HS-27A (cell line): ENCODE data around the gene NTM.
"Not testable (repeated sequence)": the region's sequence is repeated elsewhere in the genome, so short reads cannot be mapped to it uniquely, and the experiment has no call there.

Experiments
- DNase-seq: peaks from one replicate; pipeline ENCODE4 v3.0.0-alpha.2; 2012; ENCODE audit warnings: low read depth, missing footprints

The NTM gene

DNA sequence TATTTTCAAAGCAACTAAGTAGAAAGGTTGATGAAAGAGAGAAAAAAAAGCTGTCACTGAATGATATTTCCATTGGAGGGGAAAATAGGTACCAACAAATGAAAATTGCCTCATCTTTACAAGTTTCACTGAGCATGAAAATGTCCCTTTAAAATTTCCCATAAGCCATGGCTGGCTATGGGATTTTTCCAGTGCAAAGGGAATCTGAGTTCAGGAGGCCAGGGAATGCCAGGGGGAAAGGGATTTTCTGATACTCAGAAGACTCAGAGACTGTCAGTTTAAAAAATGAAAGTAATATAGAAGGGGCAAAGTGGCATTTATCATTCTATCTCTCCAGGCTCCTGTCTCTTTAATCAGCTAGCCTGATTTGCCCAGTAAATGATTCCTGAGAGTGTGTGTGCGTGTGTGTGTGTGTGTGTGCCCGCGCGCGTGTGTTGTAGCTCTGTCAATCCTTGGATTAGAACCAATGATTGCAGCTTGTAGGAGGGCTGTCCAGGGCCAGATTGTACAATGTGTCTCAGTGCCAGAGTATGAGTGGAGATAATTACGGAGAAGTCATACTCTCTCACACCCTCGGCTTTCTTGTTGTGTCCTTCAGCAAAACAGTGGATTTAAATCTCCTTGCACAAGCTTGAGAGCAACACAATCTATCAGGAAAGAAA is at the start of gene NTM:
Gene NTM (plus strand): TSS at position 526 of the 662 bp plus-strand sequence.
- DNase-seq = no peak

DNA sequence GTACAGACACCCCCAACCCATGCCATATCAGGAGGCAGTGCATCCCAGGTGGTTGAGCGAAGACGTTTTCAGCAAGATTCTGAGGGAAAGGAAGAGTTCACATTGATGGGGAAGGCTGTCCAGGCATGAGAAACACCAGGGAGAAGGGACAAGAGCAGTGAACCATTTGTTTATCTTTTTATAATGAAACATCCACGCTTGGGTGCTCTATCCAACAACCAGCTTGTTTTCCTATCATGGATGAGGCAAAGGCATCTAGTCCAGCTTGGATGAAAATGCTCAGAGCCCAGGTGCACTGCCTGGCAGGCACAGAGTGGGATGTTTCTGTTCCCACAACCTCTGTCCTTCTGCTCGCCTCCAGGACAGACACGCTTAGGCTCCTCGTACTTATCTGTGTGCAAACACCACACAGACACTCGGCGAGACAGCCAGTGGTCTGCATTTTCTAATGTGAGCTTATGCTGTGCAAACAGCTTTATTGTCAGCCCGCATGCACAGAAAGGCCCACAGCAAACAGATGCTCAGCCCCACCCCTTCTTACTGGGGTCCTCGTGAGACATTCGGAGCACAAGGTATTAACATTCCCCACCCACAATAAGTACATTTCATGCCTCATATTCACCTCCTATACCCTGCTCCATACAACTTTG is 45.4 kb upstream of the NTM start:
- DNase-seq = no peak

DNA sequence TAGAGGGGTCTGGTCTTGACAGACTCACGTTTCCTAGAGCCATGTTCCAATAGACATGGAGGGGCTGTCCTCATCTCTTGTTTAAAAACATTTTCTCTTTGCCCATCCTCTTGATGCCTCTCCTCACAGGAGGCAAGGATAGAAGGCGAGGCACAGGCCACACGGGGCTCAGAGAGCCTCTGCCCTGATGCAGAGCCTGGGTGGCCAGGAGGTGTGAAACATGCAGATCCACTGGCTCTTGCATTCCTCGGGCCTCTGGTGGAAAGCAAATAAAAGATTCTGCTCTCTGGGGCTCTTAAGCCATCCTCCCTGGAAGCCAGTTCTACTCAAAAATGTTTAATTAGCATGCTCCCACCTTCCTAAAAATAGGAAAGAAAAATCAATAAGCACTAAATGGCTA is 43.6 kb upstream of the NTM start:
- no peak for DNase-seq

DNA sequence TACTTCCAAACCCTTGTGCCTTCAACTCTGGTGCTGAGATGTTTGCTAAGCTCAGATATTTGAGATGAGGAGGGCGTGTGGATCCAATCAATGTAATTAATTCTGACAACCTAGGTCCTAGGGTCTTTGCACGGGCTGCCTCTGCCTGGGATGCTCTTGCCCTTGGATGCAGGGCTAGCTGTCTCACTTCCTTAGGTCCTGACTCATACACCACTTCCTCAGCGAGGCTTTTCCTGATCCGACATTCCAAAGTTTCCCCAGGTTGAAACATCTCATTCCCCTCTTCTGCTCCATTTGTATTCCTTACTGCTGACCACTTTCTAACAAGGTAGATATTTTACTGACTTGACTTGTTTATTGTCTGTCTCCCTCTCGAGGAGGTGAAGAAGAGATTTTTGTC is 43.0 kb upstream of the NTM start:
- no peak for DNase-seq

DNA sequence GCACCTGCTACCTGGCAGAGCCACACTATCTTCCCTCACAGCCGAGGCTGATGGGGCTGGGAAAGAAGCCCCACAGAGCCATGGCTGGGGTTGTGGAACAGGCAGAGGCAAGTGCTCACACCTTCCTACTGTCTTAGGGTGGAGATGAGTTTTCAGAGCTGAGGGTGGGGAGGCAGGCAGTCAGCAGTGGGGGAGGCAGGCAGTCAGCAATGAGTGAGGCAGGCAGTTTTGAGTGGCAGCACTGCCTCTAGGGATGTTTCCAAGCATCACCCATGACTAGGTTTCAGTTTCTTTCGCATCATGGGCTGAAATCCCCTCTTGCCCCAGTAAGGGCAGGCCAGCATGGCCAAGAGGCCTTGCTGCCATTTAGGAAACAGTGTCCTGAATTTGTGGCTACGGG is 41.6 kb upstream of the NTM start:
- no peak for DNase-seq

DNA sequence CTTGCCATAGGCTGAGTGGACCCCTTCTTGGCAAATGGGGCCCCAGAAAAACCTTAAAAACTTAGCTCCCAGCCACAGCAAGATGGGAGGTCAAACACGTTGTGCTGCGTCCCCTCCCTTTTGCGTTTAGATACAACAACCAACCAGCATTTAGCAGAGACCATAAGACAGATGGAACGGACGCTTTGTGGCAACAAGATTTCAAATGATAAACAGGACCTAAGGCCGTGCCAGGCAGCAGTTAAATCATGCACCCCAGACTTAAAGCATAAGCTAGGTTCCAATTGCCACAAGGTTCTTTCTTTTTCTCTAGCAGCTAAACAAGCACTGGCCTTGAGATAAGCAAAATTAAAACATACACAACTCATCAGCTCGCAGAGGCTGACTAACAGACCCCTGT is 39.4 kb upstream of the NTM start:
- no peak for DNase-seq

DNA sequence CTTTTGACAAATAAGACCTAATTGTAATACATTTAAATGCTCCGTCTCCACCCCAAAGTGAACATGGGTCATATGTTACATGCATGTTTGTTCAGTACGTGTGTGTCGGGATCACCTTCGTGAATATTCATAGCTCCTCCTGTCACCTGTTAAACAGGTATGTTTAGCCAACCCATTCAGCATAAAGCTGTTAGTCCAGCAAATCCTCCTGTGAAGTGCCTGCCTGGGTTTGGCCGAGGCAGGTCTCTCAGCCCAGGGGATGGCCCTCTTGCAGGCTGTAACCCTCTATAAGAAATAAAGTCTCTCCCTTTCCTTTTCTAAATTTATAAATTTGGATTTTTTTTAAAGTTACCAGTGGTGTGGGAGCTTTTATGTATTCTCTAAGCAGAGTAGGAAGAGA is 38.9 kb upstream of the NTM start:
- no peak for DNase-seq

DNA sequence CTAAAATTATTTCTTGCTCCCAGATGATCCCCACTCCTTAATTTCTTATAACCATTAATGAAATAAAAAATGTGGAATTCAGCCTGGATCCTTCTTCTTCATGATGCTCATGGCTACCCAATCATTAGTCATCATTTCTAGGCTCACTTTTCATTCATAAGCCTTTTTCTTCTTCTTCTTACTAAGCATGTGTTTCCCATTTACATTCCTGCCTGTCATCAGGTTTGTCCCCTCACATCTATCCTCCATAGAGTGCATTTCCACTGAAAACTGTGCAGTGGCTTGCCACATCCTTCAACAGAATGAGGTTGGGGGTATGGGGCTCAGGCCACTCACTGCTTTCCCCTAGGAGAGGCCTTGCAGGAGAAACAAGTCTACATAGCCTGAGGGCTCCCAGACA is 35.8 kb upstream of the NTM start:
- DNase-seq = no peak

DNA sequence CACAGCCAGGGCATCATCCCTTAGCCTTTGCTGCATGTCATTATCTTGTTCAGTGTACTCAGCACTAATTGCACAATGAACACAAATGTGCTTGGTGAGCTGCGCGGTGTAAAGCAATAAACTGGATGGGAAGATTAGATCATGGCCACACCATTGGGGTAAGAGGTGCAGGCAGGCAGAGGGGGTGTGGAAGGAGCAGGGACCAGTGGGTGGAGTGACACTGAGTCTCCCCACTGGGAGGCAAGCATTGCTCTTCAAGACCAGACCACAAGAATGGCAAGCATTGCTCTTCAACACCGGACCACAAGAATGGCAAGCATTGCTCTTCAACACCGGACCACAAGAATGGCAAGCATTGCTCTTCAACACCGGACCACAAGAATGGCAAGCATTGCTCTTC is 28.5 kb upstream of the NTM start:
- DNase-seq = not testable (repeated sequence)

DNA sequence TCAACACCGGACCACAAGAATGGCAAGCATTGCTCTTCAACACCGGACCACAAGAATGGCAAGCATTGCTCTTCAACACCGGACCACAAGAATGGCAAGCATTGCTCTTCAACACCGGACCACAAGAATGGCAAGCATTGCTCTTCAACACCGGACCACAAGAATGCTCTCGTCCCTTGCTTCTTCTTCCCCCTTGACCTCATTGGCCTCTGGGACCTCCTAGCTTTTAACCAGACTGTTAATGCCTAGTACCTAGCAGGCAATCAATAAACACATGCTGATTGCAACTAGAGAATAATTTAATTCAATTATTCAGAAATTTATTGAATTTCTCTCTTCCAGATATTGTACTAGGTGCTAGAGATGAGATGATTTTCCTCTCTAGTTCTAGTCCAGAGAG is 28.0 kb upstream of the NTM start:
- DNase-seq = not testable (repeated sequence)

DNA sequence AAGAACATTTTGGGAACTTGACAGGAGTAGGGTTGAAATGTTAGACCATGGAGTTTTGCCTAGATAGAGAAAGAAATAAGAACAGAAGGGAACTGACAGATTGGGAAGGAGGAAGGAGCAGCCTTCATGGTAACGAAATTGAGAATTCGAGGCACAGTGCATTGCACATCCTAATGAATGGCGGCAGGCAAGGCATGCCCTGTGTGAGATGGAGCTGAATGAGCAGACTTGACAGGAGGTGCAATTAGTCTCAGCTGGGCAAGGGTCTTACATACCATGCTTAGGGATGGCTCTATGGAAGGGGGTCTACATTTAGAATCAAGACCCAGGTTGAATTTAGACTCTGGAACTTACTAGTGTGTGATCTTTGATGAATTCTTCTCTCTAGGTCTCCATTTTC is 25.0 kb upstream of the NTM start:
- no peak for DNase-seq

DNA sequence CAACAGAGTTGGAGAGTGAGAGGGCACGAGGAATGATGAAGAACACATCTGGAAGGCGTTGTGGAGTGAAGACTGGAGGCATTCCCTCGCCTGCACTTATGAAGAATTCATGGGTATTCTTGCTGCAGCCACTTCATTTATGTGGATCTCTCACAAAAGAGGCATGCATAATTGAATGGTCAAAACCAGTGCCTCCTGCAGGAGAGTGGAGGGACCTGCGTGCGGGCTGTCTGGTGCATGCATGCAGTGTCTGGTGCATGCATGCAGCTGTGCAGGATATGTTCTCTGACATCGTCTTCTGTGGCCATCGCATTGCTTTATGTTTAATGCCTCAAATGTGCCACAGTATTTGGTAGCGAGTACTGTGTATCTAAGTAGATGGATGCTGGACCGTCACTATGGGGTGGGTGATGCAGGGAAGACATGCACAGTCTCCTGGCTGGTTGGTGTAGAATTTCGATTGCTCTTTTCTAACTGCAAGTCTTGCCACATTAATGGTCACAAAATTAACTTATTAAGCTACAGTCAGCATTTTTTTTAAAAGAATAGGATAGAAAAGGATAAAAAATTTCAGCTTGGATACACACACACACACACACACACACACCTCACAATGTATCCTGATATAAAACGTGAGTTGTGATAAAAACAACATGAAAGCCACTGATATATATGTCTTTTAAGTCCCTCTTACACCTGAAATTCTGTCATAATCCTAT is 20.9 kb upstream of the NTM start:
- no peak for DNase-seq

DNA sequence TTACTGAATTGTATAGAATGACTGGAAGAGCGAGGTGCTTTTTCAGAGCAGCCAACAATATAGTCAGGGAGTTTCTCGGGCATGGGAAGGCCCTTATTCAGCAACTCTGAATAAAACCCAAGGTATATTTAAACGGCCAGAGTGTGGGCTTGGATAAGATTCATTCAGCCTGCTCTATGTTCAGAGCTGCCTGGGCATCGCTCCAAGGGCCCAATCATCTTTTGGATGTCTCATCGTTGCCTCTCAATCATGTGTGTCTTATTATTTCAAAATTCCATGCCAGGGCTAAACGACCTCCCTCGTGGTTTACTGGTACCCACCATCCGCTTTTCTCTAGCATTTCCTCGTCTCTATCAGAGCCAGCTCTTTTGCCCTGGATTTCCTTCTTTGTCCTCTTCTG is 19.5 kb upstream of the NTM start:
- DNase-seq = no peak

DNA sequence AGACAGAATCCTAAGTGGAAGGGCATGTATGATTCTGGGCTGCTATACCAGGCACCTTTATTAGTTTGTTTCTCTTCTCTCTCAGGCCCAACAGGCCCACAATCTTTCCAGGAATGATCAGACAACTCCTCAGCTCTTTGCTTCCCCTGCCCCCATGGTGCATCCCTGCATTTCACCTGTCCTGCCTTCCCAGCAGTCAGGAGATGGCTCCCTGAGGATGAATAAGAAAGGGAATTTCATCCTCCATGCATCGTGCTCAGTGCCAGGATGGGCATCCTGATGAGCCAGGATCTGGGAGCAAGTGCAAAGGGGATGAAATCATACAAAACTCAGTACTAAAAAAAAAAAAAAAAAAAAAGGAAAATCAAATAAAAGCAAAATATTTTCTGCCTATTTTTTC is 18.6 kb upstream of the NTM start:
- DNase-seq = no peak

DNA sequence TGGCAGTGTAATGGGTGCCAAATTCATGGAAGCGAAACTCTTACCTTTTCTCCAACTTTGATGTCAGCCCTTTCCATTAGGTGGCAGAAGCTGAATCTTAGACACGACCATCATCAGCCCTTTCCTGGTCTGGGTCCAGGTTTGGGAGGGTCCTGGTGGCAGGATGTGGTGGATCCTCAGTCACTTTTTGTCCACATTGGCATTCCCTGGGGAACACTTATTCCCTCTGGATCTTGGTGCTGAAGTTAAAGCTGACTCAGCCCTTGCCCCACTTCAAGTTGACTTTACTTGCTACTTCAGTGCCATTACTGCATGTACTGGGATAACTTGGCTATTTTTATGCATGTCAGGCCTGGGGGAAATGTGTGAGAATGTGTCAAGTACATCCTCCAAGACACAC is 16.6 kb upstream of the NTM start:
- no peak for DNase-seq

DNA sequence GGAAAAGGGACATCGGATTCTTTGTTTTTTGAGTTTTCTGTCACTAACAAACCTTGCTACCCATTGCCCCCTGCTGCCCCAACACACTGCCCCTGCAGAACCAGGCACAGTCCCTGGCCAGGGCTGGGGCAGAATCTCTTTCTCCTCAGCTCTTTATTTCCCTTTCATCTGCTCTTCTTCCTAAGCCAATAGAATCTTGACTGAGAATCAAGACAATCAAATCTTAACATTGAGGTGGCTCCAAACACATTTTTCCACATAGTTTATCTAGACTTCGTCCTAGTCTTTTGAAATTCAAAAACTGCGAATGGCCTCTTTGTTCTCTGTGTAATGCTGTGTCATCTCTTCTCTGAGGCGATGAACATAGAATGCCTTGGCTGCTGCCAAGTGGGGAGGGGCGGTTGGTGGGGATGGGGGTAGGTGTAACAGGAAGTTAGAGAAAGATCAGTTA is 16.1 kb upstream of the NTM start:
- no peak for DNase-seq

DNA sequence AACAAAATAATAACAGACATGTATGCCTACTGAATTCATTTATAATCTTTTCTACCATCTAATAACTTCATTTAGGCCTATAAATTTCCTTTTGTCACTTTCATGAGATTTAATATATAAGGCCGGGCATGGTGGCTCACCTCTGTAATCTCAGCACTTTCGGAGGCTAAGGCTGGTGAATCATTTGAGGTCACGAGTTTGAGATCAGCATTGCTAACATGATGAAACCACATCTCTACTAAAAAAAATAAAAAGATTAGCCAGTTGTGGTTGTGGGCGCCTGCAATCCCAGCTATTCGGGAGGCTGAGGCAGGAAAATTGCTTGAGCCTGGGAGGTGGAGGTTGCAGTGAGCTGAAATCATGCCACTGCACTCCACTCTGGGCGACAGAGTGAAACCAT is 14.2 kb upstream of the NTM start:
- DNase-seq = no peak

DNA sequence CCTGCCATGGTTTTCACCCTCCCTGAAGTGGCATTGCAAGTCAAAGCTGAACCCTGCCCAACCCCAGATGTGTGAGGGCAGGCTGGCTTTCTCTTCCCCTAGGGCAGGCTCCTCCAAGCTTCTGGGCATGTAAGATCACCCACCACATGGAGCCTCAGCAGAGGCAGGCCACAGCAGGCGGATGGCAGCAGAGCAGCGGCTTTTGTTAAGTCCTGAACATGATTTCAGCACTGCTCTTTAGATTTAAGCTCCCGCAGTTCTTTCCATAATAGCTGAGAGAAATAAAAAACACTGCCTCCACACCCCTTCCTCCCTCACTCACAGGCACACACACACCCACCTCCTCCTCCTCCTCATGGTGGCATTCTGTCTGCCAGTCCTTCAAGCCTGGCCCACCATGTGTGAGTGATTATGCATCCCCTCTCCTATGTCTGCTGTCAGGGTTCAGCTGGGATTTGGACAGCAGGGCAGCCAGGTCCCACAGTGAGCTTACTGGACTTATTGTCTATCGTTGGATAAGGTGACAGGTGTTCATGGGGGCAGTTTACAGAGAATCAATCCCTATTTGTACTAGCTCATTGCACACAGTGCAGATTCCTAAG is 5.0 kb upstream of the NTM start:
- DNase-seq = no peak

DNA sequence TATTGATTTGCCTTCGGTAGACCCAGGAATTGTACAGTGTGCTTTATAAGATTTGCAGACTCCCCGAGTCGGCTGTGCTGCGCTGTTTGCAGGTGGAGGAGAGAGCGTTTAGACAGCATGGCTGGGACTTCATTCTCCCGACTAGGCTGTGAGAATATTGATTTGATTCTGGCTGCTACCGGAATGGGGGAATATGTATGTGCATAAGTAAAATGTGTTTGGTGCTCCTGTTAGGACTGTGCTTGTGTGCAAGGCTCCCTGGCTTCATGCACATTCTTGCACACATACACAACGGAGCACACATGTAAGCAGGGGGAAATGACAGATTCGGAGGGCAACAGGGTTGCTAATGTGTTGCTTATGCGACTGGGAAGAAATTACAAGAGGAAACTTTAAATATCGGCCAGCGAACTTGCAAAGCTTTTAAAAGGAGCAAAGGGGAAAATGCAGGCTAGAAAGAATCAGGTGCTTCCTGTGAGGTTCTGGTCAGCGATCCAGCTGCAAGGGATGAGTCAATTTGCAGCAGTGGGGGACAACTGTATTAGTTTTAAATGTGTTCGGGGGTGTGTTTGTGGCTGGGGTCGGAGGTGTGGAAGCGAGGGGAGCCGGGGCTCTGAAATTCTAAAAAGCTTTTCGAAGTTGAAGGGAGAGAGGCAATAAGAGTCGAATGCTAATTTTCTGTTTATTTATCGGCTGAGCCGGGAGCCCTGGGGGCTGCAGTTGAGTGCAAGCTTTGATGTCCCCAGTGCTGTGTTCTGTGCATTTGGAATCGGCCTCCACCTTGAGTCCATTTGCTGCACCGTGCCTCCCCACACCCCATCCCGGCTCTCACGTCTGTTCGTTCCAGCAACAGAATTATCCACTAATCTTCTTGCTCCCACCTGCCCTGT is 731 bp downstream of the NTM start:
- no peak for DNase-seq

DNA sequence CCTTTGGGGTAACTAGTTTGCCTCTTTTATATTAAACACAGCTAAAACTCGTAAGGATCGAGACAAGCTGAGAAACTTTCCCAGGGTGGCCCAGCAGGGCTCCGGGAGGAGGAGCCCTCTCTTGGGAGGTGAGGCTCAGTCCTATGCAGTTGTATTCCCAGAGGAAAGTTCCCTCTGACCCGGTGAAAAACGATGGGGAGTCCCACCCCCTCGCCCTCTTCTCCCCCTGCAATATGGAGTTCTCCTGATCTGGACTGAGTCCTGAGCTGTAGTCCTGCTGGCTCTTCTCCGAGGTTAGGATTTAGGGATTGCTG is 1.3 kb downstream of the NTM start:
- DNase-seq = no peak

DNA sequence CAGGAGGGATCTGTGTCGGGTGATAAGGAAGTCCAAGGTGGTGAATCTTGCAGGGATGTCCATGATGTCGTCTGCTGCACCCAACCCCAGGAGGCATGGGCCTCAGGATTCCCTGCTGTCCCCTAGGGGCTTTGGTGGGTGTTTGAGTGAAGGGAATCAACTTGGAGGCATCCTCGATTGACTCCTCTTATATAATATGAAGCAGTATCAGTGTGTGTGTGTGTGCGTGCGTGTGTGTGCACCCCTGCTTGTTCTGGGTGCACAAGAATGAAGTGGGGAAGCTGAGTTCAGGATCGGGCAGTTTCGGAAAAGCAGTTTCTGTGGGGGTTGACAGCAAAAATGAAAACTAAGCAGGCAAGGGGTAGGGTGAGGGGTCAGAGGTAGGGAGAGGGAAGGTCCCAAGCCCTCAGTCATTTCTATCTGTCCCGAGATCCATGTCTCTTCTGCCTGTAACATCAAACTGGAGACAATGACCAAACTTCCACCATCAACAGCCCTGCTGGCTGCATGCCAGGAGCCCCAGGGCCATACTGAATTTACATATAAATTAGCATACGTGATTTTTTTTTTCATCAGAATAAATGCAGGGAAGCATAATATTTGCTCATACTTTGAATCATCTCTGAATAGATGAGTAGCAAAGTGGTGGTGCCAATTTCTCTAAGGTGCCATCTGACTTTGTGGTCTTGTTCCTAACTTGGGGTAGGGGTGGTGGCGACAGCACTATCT is 2.0 kb downstream of the NTM start:
- DNase-seq = no peak
